ENCODE results near the gene CNR2.

- TF ChIP-seq CTCF (IDR thresholded peaks at IDR 0.05; ENCODE audit: low read length) = no peak
- TF ChIP-seq EZH2 (optimal IDR thresholded peaks at IDR 0.05; ENCODE audit: low read depth, low read length) = no peak
Observed at GRCh38 chr1:23825076-23825761, 87.9 kb downstream of the CNR2 start, which contains the start of gene HMGCL.
